NCI-H1092 (cell line): ENCODE results near the gene FHIT.

Experiments
- DNase-seq: peaks from one replicate; lab custom pipeline; 2025; lab: John Stamatoyannopoulos, UW

The FHIT gene

DNA sequence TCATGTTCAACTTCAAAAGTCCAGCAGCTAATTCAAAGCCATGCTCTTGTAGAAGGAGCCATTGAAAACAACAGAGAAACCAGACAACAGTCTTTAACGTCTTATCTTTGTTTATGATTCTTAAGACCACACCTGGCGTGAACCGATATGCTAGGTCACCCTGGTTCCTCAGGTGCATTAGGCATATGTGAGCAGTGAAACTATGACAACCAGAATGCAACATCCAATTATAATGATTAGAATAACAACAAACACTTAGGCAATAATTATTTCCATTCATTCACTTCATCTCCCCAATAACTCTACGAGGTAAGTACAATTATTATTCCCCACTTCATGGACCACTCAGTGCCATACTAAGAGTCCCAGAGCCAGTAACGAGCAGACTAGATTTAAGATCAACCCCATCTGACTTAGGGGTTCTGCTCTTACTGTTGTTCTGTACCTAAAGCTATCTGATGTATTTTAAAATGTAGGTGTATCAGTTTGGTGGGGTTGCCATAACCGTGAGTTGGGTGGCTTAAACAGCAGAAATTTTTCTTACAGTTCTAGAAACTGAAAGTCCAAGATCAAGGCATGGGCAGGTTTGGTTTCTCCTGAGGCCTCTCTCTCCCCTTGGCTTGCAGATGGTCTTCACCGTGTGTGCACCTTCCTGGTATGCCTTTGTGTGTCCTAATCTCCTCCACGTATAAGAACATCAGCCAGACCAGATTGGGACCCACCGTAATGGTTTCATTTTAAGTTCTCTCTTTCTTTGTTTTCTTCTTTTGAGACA, 1203.6 kb downstream of the FHIT start:
- DNase-seq: no peak

DNA sequence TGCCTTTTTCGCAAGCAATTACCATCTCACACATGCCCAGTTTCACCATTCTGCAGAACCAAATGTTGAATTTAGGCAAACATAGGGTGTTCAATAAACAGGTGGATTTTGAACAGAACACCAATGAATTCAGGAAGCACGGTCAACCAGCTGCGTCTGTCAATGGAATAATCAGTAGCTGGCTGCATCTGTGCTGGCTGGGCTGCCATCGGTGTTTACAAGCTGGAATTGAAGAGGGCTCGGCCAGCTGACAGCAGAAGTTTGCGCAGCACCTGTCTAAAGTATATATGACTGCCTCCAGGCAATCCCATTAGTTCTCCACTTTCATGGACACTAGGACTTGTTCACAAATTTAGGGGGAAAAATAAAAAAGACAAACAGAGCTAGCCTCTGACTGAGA, 1205.0 kb downstream of the FHIT start:
- DNase-seq: peak; percentile 58

DNA sequence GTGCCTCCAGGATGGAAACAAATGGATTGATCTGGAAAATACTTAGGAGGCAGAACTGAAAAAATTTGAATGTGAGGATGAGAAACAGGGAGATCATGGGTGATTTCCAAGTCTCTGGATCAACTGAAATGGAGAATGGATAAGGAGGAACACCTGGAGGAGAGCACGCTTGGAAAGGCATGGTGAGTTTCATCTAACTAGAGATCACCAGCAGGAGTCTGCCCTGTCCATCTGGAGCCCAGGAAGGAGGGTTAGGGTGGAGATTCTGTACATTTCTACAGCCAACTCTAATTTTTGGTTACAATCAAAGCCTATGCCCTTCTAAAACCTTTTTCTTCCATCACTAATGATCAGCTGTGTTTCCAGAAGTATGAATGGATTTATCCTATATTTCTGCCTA, 1205.6 kb downstream of the FHIT start:
- peak; percentile 20 for DNase-seq

DNA sequence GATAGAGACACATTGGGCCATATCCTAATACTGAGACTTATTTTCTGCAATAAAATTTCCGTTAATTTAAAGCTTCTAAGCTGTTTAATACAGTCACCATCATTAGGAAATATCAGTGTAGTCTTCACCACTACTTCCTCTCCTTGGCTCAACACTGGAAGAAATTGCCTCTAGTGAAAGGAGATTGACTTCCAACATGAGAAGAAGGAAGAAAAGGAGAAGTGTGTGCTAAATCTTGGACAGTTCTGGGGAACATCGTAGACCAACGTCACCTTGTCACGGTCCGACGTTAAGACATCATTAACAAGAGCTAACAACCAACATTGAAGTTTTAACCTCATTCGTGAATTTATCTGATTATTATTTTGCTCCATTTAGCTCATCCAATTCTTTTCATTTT, 1214.4 kb downstream of the FHIT start:
- no peak for DNase-seq

DNA sequence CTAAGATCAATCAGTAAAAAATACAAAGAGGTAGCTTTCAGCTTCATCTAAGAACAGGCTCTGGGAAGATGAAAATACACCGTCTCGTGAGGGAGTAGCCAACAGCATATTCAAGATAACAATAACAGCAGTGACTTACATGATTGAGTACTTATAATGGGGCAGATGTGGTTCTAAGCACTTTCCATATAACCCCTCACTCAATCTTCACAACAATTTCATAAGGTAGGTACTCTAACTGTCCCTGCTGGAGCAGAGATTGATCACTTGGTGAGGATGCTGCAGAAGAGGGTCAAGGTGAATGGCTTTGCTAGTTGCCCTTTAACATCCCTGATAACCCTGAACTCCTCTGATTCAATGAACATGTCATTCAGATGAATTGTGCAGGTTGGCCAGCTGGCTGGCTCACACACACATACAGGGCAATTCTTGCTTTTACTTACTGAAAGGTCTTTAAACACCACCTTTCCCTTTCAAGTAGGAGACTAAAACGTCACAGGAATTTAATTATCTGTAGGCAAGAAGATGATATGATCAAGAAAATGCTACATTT, 1217.3 kb downstream of the FHIT start:
- DNase-seq: no peak

DNA sequence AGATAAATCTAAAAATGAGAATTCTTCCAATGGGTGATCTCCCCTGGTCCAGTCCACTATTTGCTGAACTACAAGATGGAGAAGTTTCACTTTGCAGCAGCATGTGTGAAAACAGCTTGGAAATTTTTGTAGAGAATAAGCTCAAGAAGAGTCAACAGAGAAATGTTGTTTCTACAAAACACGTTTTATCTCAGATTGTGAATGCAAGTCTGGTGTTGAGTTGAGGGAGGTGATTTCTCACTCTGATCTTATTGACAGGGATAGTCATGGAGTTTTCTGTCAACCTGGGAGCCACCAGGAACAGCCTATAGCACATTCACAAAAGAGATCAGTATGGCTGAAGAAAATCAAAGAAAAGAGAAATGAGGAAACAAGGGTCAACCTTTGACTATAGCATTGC, 1220.3 kb downstream of the FHIT start:
- no peak for DNase-seq

DNA sequence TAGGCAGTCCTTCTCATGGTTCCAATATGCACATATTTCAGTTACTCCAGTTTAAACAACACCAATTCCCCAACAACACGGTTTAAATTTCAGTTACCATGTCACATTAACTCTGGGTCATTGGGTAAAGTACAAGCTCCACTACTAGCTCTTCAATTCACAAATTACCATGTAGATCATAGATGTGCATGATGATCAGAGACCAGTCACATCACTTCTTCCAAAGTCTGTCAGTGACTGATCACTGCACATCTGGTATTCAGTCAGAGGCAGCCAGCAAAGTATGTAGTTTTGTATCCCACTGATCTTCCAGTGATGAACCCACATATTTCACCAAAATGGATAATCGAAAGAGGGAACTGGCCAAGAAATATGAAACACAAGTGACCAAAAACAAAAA, 1223.0 kb downstream of the FHIT start:
- no peak for DNase-seq

DNA sequence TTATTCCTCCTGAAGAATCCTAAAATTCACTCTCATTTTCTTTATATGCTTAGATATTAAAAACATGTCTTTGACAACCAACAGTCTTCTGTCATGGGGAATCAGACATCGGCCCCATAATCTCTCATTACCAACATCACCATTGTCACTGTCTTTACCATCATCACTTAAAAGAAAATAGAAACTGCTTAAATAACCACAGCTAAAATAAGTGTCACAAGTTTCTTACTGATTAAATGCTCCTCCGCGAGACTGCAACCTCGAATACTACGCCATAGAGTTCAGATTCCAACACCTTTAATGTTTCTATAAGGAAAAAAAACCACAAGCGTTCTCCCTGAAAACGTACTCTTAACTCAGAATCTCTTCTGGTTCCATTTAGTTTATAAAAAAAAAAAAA, 1223.9 kb downstream of the FHIT start:
- no peak for DNase-seq

DNA sequence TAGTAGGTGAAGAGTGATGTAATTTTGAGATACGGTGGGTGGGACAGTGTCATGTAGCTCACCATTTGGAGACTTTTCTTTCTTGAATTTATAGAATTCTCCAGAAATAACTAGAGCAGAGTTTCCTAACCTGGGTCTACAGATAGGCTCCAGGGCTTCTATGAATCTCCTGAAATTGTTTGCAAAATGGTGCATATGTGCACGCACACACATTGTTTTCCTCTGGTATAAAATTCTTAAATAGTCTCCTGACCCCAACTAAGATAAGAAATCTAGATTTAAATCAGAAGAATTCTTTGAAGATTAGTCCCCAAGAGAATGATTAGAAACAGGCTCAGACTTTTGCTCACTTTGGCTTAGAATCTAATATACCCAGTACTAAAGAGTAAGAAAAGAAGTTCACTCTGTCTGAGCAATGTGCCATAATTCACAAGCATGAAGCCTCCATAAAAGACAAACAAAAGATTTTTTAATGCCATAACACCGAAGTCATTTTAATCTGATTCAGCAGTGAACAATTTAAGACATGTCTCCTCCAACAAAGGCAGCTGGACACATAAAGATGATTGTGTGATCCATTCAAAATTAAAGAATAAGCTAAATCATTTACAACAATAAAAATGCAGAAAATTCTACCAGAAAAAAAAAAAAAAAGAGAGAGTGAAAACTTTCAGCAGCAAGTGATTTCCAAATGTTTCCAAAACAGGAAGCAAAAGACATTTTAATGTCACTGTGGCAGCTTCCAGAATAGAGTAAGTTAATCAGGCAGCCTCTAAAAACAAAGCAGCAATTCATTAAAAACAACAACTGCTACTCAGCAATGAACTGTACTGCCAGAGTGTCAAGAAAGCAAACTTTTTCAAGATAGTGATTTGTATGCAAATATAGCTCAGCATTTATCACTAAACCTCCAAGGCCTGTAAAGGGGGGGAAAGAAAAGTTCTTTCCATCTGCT, 1225.9 kb downstream of the FHIT start:
- no peak for DNase-seq

DNA sequence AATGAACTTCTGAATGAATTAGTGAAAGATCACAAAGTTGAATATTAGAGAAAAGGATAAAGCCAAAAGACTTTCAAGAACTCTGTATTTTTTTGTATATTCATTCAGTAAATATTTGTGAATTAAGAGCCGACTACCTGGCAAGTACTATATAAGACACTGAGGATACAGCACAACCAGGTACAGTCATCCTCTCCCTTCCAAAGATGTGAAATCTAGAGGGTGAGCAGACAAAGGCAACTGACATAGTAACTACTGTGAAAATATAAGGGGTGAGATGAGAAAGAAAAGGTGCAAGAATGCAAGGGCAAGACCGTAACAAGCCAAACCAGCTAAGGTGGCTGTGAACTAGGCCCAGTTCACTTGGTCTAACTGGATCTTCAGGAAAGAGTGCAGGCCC, 1226.9 kb downstream of the FHIT start:
- DNase-seq: no peak

DNA sequence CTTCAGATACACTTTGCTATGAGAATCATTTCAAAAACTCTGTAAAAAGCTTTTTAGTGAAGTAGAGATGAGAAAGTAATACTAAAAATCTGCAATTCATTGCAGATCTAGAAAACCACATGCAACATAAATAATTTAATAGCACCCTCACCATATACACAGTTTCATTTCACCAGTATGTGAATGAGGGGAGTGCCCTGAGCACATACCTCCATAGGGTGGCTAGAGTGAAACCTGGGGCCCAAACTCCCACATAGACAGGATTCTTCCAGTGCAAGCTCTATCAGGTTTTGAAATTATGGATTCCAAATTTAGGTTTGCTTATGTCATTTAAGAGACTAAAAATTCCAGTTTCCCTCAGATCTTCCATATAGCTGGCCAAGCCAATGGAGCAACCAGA, 1228.1 kb downstream of the FHIT start:
- no peak for DNase-seq

DNA sequence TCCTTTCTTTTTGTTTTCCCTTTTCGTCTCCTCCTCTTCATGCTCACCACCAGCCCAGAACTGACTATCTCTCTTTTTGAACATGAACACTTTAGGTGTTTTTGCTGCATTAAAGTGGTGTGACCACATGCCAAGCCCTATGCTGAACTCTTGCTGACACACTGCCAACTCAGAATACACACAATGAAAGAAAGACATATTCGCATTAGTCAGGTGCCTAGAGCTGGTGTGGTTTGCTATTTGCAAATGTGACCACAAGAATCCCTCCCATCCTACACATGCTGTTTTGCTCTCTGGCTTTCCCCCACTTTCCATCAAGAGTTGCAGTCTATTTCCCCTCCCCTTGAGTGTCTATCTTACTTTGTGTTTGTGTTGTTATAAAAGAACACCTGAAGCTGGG, 1233.6 kb downstream of the FHIT start:
- DNase-seq: no peak

DNA sequence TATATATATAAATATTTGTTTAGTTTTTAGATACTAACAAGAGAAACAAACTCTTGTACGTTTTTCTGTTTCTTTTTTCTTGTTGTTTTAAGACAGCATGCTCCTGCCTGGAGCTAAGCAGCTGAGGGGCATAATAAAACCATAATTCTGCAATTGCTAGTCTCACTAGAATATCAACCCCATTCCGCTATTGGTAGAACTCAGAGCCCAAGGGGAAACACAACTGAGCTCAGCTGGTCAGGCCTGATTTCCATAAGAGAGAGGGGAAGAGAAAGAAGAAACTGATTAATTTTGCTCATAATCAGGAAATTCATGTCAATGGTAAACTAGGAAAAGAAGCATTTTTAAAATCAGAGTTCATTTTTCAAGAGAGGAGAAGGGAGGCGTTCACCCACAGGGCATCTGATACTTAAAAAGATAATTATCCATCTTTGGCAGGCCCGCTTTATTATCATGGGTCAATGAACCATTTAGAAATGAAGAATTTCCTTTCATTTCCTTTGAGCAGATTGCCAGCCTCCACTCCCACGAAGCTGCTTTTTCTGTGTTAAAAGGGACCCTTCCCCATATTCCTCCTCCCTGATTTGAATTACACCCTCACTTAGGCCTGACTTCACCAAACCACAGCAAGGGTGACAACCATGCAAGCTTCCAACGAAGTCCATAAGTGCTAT, 1236.1 kb downstream of the FHIT start:
- DNase-seq: no peak

DNA sequence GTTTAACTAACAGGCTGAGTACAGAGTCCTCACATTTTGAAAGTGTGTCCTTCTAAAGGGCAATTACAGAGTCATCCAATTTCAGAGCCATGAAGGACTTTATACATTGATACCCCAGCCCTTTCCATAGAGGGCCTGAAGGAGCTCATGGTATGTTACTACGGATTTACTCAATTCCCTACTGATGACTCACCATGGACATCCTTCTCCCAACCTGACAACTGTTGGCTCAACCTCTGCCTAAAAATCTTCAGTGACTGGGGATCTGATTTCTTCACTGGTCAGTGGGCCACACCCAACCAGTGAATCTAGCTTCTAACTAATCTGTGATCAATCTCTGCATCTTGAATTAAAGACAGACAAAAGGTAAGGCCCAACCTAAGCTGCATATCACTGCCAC, 1238.0 kb downstream of the FHIT start:
- DNase-seq: no peak

DNA sequence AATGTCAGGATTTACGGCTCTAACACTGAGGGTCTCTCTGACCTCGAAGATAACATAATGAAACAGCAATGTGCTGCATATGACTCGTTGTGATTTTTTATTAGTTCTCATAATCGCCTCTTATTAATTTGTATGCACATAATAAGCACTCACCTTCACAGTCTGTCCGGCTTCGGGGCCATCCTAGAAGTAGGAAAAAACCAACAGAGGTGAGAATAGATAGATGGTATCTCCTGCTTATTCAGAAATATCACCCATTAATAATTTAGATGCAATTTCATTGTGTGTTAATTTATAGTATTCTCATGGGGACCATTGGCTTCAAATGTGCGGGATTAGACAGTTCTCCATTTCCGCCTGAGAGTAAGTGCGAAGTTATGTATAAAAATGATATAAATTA, 1240.0 kb downstream of the FHIT start:
- DNase-seq: no peak

DNA sequence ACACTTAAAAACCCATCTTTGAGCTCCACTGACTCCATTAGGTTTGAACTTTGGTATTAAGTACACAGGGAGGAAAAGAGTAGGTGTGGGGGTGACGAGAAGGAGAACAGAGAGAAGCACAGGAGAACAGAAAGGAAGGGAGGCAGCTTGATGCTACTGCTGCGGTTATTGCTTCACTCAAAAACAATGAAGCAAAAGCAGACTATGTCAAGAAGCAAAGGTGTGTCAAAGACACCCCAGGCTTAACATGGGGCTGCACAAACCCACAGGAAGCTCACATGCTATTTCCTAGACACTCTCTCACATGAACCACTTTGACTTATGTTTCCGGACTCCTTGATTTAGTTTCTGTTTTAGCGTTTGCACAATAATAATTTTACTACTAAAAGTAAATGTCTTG, 1240.5 kb downstream of the FHIT start:
- DNase-seq: no peak

DNA sequence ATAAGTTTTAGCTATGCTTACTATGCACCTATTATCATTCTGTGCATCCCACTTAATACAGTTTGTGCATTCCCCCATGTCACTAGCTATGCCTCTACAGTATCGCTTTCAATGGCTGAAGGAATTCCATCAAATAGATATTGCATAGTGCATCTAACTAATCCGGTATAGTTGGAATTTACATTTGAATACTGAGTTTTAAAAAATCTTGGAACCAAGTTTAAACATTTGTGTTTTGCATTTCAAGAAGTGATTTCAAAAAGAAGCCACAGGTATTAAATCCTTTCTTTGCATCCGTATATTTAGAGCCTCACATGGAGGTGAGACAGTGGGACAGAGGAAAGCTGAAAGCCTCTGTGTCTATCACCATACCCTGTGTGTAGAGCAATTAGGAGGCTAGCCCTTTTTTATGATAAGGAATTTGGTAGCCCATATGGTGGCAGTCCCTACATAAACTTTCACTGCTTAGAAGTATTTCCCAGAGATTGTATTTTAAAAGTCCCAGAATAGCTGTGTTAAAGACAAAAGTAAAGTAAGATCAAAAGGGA, 1241.2 kb downstream of the FHIT start:
- DNase-seq: no peak

DNA sequence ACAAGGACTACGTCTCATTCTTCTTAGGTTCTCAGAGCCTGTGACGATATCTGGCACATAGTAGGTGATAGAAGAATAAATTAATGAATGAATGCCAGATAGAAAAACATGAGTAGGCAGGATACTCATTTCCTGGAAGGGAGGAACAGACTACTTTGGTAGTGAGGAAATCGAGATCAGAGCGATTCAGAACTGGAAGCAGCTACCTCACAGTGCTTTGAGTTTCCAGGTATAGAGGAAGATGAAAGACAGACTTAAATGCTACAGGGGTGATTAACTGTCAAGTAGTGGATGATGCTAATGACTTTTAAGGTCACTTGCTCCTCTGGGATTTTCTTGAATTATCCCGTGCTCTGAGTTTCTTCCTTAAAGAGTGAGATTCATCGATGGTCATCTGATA, 1249.9 kb downstream of the FHIT start:
- DNase-seq: no peak

DNA sequence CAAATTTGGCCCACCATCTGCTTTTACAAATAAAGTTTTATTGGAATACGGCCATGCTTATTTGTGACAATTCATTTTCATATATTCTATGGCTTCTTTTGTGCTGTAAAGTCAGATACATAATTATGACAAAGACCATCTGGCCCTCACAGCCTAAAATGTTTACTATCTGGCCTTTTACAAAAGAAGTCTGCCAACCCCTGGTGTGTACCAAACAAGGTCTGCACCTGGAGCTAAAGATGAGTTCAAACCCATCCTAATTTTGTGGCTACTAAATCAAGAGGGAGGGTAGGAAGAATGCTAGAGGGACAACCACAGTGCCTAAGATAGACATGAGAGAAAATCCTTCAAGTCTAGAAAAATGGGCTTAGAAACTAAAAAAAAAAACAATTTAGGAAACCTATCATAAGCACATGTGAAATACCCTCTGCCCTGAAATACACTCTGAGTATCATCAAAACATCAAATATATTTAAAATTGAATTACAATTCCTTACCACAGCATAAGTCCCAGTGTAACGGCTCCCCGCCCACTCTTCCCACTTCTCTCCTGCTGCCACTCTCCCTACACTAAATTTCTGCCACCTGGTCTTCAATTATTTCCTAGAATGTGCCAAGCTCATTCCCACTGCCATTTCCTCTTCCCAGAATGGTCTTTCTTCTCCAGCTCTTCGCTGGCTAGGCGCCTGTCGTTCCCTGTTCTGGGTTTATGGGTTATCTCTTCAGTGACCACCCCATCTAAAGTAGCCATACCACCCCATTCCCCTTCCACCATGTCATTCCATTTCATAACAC, 1250.7 kb downstream of the FHIT start:
- DNase-seq: peak; percentile 19

DNA sequence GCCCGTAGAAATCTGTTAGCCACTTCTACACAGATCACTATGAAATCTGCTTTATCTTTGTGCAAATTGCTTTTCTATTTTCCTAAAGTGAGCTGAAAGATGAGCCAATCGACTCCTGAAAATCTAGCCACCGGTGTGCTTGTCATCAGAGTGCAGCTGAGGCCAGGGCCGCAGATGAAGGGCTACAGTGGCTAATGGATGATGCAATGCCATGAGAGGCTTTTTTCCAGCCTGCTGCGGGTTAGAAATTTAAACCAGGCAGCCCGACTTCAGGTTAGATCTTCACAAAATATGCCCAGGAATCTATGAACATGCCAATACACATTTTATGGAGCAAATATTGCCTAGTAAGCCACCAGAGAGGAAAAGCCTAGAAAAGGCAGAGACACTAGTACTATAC, 1253.2 kb downstream of the FHIT start:
- DNase-seq: no peak

DNA sequence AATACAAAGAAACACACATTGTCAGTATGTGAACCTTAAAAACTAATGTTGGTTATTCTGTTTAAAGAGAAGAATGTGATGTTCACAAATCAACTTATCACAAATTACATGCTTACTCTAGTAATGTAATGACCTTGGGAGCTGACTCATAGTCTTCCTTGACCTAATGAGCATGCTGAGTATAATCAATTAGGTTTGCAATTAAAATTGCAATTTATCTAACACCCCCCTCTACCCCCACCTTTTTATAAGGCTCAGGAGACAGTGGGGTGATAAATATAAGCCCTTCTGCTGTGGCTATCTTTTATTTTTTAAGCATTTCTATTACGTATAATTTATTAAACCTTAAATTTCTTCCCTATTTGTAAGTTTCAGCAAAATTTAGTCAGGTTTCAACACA, 1253.7 kb downstream of the FHIT start:
- DNase-seq: no peak
